Activated CD8-positive, alpha-beta T cell treated with anti-CD3 and anti-CD28 coated beads, Interleukin-2, amount 10 ng/mL, durations not matched to agents 7 days and 5 days (primary cell): ENCODE data around the gene TMEM184B. TPM values are rescaled to one million over a fixed set of nuclear protein-coding genes. Genes with fewer than 3 reads are reported as not detected.

Experiments used
- ATAC-seq: fragments of 150-1000 bp; cut with Tn5 transposase; one replicate; pipeline ENCODE4 v1.10.0; 2021; ENCODE audit warnings: moderate library complexity
- CTCF ChIA-PET: fragments of 350-600 bp; sonication (Branson Sonifier 250); formaldehyde crosslinking; loops from one replicate; lab custom pipeline; 2021; ENCODE audit warnings: antibody characterized with exemption; lab: Charles Lee
- POLR2A ChIA-PET: fragments of 350-600 bp; sonication (Branson Sonifier 250); formaldehyde crosslinking; loops from one replicate; lab custom pipeline; 2021; ENCODE audit warnings: antibody characterized with exemption; lab: Charles Lee
- DNase-seq: peaks from one replicate; pipeline ENCODE4 v3.0.0-alpha.2; 2020
- H3K27ac Mint-ChIP-seq: one replicate; pipeline ENCODE4 v1.8.0; 2021; ENCODE audit warnings: mild to moderate bottlenecking, mixed read lengths
- H3K27me3 Mint-ChIP-seq: one replicate; pipeline ENCODE4 v1.8.0; 2021; ENCODE audit warnings: low read depth, mixed read lengths
- H3K36me3 Mint-ChIP-seq: one replicate; pipeline ENCODE4 v1.8.0; 2021; ENCODE audit warnings: low read depth, mixed read lengths
- H3K4me1 Mint-ChIP-seq: one replicate; pipeline ENCODE4 v1.8.0; 2021; ENCODE audit warnings: low read depth, mixed read lengths
- H3K4me3 Mint-ChIP-seq: one replicate; pipeline ENCODE4 v1.8.0; 2021; ENCODE audit warnings: mild to moderate bottlenecking, mixed read lengths
- H3K9me3 Mint-ChIP-seq: one replicate; pipeline ENCODE4 v1.8.0; 2022; ENCODE audit warnings: mixed read lengths; ENCODE audit not compliant: insufficient read depth
- total RNA-seq, 2 experiments: library from RNA; stranded (reverse); gene quantifications; one replicate each; pipeline ENCODE4 v1.2.3, GENCODE V29; 2021

Gene TMEM184B
- total RNA-seq, 2 experiments from 2014 or later, result 30.8 to 31.4 TPM

- POLR2A ChIA-PET, result interaction anchor here (0.5 kb wide), 1 partner anchor 90 kb away, joined by 3 read pairs; no protein-coding TSS in a partner anchor
- Mint-ChIP-seq H3K9me3 (no peaks in the 10 kb centered on the region), H3K27me3 (no peaks in the 10 kb centered on the region), H3K27ac (no peak overlapping the region), H3K4me1 (peaks cover 40% of the 10 kb centered on the region), H3K36me3 (peaks cover 8% of the 10 kb centered on the region), H3K4me3 (no peak overlapping the region)
- DNase-seq, result no peak
- no peak for ATAC-seq
- CTCF ChIA-PET, result interaction anchor here (0.9 to 1.2 kb wide), 4 partner anchors 14 to 163 kb away, joined by 3 to 4 read pairs (median 3); no protein-coding TSS in a partner anchor
Measured at GRCh38 chr22:38215156-38216038, 57.4 kb downstream of the TMEM184B start.

GRCh38 chr22:38214302-38215056, 58.3 kb downstream of the TMEM184B start:
- Mint-ChIP-seq H3K9me3 (no peaks in the 10 kb centered on the region), H3K27me3 (no peaks in the 10 kb centered on the region), H3K4me3 (no peak overlapping the region), H3K27ac (no peak overlapping the region), H3K36me3 (peaks cover 8% of the 10 kb centered on the region), H3K4me1 (peaks cover 39% of the 10 kb centered on the region)
- ChIA-PET CTCF (interaction anchor here (0.8 to 1.2 kb wide), 6 partner anchors 11 to 162 kb away, joined by 3 to 4 read pairs (median 3); no protein-coding TSS in a partner anchor), POLR2A (no interaction called here)
- DNase-seq (peak; percentile 63), ATAC-seq (peak; percentile 62)

DNA sequence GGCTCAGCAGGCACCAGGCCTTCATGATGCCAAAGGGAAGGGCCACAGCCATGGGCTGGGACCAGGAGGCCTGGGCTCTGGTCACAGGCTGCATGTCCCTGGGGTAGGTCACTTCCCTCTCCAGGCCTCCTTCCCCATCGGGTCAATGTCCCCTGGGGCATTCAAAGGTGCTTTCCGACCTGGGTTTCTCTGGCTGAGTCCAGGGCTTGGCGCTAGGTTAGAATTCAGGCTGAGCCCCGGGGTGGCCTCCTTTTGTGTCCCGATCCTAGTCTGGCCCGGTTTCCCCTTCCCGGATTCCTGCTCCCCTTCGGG, 58.9 kb downstream of the TMEM184B start:
- ChIA-PET POLR2A (no interaction called here), CTCF (interaction anchor here (0.8 to 1.2 kb wide), 4 partner anchors 11 to 96 kb away, joined by 3 to 4 read pairs (median 3); no protein-coding TSS in a partner anchor)
- peaks cover 34% of the 10 kb centered on the region for H3K4me1 Mint-ChIP-seq
- H3K4me3 Mint-ChIP-seq, result no peak overlapping the region
- no peak for ATAC-seq
- H3K9me3 Mint-ChIP-seq, result no peaks in the 10 kb centered on the region
- no peak for DNase-seq
- no peak overlapping the region for H3K27ac Mint-ChIP-seq
- peaks cover 8% of the 10 kb centered on the region for H3K36me3 Mint-ChIP-seq
- H3K27me3 Mint-ChIP-seq, result no peaks in the 10 kb centered on the region

DNA sequence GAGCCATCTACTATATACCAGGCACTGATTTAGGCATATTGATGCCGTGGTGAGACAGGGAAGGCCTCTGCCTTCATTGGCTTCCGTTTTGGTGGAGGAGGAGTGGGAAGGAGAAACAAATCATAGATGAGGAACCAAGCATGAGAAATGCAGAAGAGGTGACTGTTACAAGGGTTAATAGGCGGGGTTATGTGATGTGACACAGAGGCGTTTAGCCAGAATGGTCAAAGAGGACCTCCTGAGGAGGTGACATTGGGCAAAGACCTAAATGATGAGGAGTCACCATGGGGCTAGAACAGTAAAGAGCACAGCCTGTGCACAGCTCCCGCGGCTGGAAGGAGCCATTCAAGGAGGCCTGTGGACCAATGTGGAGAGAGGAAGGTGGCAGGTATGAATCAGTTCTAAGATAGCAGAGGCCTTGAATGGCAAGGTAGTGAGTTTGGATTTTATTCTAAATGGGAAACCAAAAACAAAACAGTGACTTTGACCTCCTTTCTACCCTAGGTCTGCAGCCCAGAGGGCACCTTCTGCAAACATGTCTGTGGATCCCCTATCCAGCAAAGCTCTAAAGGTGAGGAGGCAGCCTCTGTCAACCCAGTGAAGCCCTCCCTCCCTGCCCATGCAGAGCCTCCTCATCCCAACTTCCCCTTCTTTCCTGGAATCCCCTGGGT, 59.4 kb downstream of the TMEM184B start:
- Mint-ChIP-seq H3K9me3 (no peaks in the 10 kb centered on the region), H3K27ac (no peak overlapping the region), H3K36me3 (peaks cover 8% of the 10 kb centered on the region), H3K4me3 (no peak overlapping the region), H3K4me1 (peaks cover 33% of the 10 kb centered on the region), H3K27me3 (no peaks in the 10 kb centered on the region)
- CTCF ChIA-PET, result interaction anchor here (1.2 kb wide), 1 partner anchor 53 kb away, joined by 4 read pairs; no protein-coding TSS in a partner anchor
- DNase-seq (no peak), ATAC-seq (no peak)
- POLR2A ChIA-PET, result no interaction called here

GRCh38 chr22:38212442-38212841, 60.4 kb downstream of the TMEM184B start:
- H3K9me3 Mint-ChIP-seq, result no peaks in the 10 kb centered on the region
- ChIA-PET CTCF (no interaction called here), POLR2A (no interaction called here)
- DNase-seq, result no peak
- peaks cover 8% of the 10 kb centered on the region for H3K36me3 Mint-ChIP-seq
- no peaks in the 10 kb centered on the region for H3K27me3 Mint-ChIP-seq
- peaks cover 28% of the 10 kb centered on the region for H3K4me1 Mint-ChIP-seq
- H3K4me3 Mint-ChIP-seq, result no peak overlapping the region
- no peak overlapping the region for H3K27ac Mint-ChIP-seq
- ATAC-seq, result no peak

GRCh38 chr22:38211556-38211955, 61.3 kb downstream of the TMEM184B start:
- DNase-seq, result no peak
- no peak overlapping the region for H3K27ac Mint-ChIP-seq
- H3K9me3 Mint-ChIP-seq, result no peaks in the 10 kb centered on the region
- H3K4me1 Mint-ChIP-seq, result peaks cover 27% of the 10 kb centered on the region
- CTCF ChIA-PET, result no interaction called here
- POLR2A ChIA-PET, result interaction anchor here (0.8 kb wide), 1 partner anchor 27 kb away, joined by 3 read pairs; no protein-coding TSS in a partner anchor
- H3K36me3 Mint-ChIP-seq, result peaks cover 8% of the 10 kb centered on the region
- no peak for ATAC-seq
- H3K4me3 Mint-ChIP-seq, result no peak overlapping the region
- H3K27me3 Mint-ChIP-seq, result no peaks in the 10 kb centered on the region

DNA sequence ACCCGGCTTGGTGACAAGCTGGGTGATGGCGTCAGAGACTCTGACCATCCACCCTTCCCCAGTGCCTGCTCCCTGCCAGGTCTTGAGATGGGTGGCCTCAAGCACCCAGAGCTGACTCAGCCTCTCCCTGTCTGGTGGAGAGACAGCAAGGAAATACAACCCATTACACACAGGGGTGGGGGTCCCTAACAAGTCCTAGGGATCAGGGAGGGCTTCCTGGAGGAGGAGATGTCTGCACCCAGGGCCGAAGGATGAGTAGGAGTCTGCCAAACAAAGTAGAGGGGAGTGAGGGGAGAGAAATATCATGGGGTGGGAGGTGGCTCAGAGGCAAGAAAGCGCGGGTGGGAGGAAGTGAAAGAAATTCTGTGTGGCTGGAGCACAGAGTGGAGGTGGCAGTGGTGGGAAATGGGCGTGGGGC, 64.2 kb downstream of the TMEM184B start:
- Mint-ChIP-seq H3K27ac (no peak overlapping the region), H3K9me3 (no peaks in the 10 kb centered on the region), H3K4me3 (no peak overlapping the region), H3K36me3 (peaks cover 7% of the 10 kb centered on the region), H3K4me1 (peaks cover 36% of the 10 kb centered on the region), H3K27me3 (no peaks in the 10 kb centered on the region)
- DNase-seq, result no peak
- POLR2A ChIA-PET, result no interaction called here
- CTCF ChIA-PET, result no interaction called here
- no peak for ATAC-seq

DNA sequence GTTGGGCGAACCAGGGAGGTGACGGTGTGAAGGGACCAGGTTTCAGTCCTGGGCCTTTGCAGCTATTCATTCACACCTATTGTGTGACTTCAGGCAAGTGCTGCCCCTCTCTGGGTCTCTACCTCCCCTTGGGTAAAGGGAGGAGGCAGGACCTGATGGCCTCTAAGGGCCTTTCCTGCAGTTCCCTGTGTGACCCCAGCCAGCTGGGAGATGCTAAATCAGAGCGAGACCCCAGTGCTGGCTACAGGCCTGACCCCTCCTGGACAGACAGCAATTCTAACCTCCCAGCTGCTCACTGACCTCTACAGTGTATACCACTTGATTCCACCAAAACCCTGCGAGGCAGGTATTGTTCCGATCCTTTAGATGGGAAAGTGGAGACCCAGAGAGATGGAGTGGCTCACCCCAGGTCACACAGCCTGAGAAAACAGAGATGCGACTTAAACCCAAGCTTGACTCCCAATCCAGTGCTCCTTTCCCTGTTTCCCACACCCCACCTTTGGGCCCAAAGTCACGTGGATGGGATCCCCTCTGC, 64.8 kb downstream of the TMEM184B start:
- ChIA-PET CTCF (interaction anchor here (1.0 kb wide), 1 partner anchor 156 kb away, joined by 3 read pairs; no protein-coding TSS in a partner anchor), POLR2A (no interaction called here)
- Mint-ChIP-seq H3K27me3 (no peaks in the 10 kb centered on the region), H3K4me1 (peaks cover 36% of the 10 kb centered on the region), H3K27ac (no peak overlapping the region), H3K4me3 (no peak overlapping the region), H3K9me3 (no peaks in the 10 kb centered on the region), H3K36me3 (peaks cover 3% of the 10 kb centered on the region)
- ATAC-seq (no peak), DNase-seq (no peak)

DNA sequence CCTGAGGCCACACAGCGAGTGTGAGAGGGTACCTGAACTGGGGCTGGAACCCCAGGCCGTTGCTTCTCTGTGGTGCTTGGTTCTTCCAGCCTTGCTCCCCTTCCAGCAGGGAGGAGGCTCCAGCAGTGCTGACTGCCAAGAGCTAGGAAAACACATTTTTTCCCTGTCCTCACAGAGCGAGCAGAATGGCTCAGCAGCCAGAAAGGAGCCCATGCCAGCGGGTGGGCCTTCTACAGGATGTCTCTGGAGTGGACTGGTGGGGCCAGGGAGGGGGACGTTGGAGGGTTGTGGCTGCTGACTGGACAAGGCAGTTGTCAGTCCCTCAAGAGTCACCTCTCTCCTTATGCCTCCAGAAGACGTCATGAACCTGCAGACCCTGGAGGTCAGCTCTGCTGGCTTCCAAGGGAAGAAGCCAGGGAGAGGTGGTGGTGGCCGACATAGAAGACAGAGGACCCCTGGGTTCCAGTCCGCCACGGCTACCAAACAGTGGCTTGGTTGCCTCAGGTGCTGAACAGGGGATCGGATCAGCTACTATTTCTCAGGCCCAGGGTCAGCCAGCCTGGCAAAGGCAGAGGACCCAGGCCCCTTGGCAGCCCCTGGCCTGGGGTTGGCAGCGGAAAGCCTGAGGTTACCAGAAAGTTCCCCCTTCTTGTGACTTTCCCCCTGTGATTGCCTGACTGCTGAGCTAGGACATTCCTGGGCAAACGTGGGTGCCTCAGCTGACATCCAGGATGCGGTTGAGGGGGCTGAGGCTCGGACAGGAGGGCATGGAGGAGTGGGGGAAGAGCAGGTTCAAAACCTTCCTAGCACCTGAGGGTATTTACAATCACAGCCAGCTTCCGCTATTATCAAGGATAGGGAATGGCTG, 67.3 kb downstream of the TMEM184B start:
- ATAC-seq (no peak), DNase-seq (no peak)
- no peak overlapping the region for H3K4me3 Mint-ChIP-seq
- H3K27ac Mint-ChIP-seq, result no peak overlapping the region
- ChIA-PET CTCF (interaction anchor here (1.3 kb wide), 1 partner anchor 153 kb away, joined by 3 read pairs; no protein-coding TSS in a partner anchor), POLR2A (interaction anchor here (1.2 to 2.2 kb wide), 2 partner anchors 24 to 111 kb away, joined by 3 to 9 read pairs; partner anchors contain the start of gene PLA2G6)
- H3K36me3 Mint-ChIP-seq, result peaks cover 3% of the 10 kb centered on the region
- H3K27me3 Mint-ChIP-seq, result no peaks in the 10 kb centered on the region
- peaks cover 41% of the 10 kb centered on the region for H3K4me1 Mint-ChIP-seq
- H3K9me3 Mint-ChIP-seq, result no peaks in the 10 kb centered on the region

DNA sequence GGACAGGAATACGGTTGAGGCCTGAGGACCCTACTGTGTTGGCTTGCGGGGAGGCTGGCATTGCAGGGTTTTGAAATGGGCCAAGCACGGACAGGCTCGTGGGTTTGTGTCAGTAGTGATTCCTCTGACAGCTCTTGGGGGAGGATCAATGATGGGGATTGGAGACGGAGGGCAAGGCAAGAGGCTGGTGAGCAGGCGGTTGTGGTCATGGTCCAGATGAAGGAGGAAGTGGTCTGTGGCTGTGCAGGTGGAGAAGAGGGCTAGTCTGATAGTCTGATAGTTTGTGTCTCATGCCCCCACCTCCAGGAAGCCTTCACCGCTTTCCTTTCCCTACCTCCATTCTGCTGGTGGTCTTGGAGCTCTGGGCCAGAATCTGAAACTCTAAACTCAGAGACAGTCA, 68.0 kb downstream of the TMEM184B start:
- Mint-ChIP-seq H3K36me3 (peaks cover 3% of the 10 kb centered on the region), H3K4me1 (peaks cover 48% of the 10 kb centered on the region), H3K9me3 (no peaks in the 10 kb centered on the region), H3K27me3 (no peaks in the 10 kb centered on the region), H3K4me3 (peak overlapping the region; percentile 11), H3K27ac (peak overlapping the region; percentile 78)
- ChIA-PET POLR2A (interaction anchor here (1.0 to 2.2 kb wide), 3 partner anchors 23 to 112 kb away, joined by 3 to 9 read pairs (median 4); partner anchors contain the start of gene PLA2G6), CTCF (interaction anchor here (1.3 kb wide), 1 partner anchor 23 kb away, joined by 4 read pairs; the partner anchor contains the start of gene PLA2G6)
- peak; percentile 64 for DNase-seq
- no peak for ATAC-seq
